Measurements from ENCODE around the gene MLLT3.

MLLT3 gene

DNA sequence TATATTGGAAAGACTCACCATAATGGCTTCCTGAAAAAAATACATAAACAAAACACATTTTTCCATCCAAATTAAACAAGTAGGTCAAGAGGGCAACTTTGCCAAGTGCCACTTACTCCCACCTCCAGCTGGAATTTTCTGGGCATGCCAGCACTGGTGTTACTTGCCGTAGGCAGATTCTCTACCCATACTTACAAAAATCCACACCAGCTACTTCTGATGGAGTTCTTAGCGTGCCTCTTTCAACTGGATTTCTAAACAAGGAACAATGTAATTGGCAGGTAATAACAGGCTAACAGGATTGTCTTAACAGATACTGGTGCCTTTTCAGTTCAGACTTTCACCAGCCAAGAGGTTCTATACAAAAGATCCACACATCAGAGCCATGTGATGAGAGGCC, 301.4 kb downstream of the MLLT3 start:
- TF ChIP-seq, protein P1, sequence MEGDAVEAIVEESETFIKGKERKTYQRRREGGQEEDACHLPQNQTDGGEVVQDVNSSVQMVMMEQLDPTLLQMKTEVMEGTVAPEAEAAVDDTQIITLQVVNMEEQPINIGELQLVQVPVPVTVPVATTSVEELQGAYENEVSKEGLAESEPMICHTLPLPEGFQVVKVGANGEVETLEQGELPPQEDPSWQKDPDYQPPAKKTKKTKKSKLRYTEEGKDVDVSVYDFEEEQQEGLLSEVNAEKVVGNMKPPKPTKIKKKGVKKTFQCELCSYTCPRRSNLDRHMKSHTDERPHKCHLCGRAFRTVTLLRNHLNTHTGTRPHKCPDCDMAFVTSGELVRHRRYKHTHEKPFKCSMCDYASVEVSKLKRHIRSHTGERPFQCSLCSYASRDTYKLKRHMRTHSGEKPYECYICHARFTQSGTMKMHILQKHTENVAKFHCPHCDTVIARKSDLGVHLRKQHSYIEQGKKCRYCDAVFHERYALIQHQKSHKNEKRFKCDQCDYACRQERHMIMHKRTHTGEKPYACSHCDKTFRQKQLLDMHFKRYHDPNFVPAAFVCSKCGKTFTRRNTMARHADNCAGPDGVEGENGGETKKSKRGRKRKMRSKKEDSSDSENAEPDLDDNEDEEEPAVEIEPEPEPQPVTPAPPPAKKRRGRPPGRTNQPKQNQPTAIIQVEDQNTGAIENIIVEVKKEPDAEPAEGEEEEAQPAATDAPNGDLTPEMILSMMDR (IDR thresholded peaks at IDR 0.05; ENCODE audit: control insufficient read depth, insufficient read depth, low read depth, low read length, missing control alignments) = no peak
- DNase-seq (ENCODE audit: low read depth) = no peak
- H3K4me3 ChIP-seq (ENCODE audit: control insufficient read depth, low read depth, low read length) = no peak overlapping the region

DNA sequence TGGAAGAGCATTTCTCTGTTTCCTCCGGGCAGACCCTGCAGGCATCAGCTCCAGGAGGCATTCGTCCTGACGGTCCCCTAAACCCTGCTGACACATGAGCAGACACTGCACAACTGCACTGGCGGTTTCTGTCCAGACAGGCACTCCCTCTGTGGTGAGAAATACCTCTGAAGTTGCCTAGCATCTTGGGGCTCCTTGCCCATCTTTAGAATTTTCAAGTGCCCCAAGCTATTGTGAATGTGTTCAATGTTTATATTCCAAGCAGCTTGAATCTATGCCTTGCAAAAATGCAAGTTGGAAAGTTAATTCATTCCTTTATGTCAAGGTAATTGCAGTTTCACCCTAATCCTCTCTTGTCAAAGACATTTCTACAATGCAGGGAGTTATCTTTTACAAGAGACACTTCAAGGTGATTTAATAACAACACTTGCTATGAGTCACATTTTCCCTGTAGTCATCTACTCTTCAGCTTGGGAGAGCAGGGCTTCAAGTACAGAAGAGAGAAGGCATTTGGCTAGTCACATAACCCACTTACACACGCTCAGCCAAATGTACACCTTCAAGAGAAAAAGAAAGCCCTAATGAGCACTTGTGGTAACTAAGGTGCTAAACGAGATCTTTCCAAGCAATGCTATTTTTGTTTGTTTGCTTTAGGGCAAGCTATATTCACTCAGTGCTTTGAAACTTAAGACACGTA, 302.5 kb downstream of the MLLT3 start:
- peak; percentile 49 for DNase-seq (ENCODE audit: low read depth)
- no peak overlapping the region for H3K4me3 ChIP-seq (ENCODE audit: control insufficient read depth, low read depth, low read length)
- TF ChIP-seq, protein P1 (IDR thresholded peaks at IDR 0.05; ENCODE audit: control insufficient read depth, insufficient read depth, low read depth, low read length, missing control alignments) = no peak

GRCh38 chr9:20319241-20319640, 303.1 kb downstream of the MLLT3 start:
- TF ChIP-seq, protein P1 (IDR thresholded peaks at IDR 0.05; ENCODE audit: control insufficient read depth, insufficient read depth, low read depth, low read length, missing control alignments) = no peak
- H3K4me3 ChIP-seq (ENCODE audit: control insufficient read depth, low read depth, low read length) = no peak overlapping the region
- DNase-seq (ENCODE audit: low read depth) = no peak

GRCh38 chr9:20317701-20318100, 304.6 kb downstream of the MLLT3 start:
- no peak overlapping the region for H3K4me3 ChIP-seq (ENCODE audit: control insufficient read depth, low read depth, low read length)
- DNase-seq (ENCODE audit: low read depth) = no peak
- TF ChIP-seq, protein P1 (IDR thresholded peaks at IDR 0.05; ENCODE audit: control insufficient read depth, insufficient read depth, low read depth, low read length, missing control alignments) = no peak

GRCh38 chr9:20316372-20316771, 305.9 kb downstream of the MLLT3 start:
- H3K4me3 ChIP-seq (ENCODE audit: control insufficient read depth, low read depth, low read length) = no peak overlapping the region
- TF ChIP-seq, protein P1 (IDR thresholded peaks at IDR 0.05; ENCODE audit: control insufficient read depth, insufficient read depth, low read depth, low read length, missing control alignments) = no peak
- DNase-seq (ENCODE audit: low read depth) = no peak

DNA sequence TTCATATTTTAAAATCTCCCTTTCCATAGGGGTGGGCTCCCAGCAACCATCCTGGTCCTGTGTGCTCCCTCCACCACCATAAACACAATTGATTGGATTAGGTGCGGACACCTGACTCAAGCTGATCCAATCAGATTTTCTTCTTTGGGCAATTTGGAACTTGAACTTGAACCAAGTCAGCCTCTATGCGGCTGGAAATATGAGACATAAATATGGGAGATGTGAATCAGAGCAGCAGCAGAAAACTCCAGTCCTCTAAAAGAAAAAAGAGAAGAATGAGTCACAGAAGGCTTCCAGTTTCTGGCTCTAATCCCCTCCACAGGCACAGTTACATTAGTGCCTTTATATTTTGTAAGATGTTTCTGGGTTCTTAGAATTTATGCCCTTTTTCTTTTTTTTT, 306.6 kb downstream of the MLLT3 start:
- TF ChIP-seq, protein P1 (IDR thresholded peaks at IDR 0.05; ENCODE audit: control insufficient read depth, insufficient read depth, low read depth, low read length, missing control alignments) = no peak
- H3K4me3 ChIP-seq (ENCODE audit: control insufficient read depth, low read depth, low read length) = no peak overlapping the region
- peak; percentile 33 for DNase-seq (ENCODE audit: low read depth)
